Activated naive CD4-positive, alpha-beta T cell (primary cell): ENCODE data around the gene NOS3.

Experiments
- DNase-seq, 4 experiments: peaks; one replicate each; lab custom pipeline; 2025; lab: John Stamatoyannopoulos, UW

The NOS3 gene

DNA sequence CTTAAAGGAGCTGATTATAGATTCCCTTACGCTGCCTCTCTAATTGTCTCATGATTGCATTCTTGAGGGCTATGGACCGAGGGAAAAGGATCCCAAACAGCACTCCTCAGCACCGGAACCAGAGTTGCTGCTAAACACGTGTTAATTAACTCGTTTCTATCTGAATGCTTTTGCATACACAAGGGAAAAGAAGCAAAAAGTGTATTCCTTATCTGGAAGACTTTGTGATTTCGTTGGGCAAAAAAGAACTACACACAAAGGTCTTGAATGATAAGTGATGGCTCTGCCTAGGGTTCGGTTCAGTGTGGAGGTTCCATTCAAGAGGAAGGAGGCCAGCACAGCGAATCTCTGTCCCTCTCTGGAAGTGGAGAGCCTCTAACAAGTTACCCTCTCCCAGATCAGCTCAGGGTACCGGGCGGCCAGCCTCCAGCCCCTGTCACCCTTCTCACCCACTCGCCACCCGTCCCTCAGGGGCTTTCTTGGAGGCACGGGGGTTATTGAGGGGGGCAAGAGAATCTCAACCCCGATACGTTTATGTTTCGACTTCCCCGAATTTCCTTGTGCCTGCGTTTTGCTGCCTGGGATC, 68.1 kb downstream of the NOS3 start:
- DNase-seq, result no peak

DNA sequence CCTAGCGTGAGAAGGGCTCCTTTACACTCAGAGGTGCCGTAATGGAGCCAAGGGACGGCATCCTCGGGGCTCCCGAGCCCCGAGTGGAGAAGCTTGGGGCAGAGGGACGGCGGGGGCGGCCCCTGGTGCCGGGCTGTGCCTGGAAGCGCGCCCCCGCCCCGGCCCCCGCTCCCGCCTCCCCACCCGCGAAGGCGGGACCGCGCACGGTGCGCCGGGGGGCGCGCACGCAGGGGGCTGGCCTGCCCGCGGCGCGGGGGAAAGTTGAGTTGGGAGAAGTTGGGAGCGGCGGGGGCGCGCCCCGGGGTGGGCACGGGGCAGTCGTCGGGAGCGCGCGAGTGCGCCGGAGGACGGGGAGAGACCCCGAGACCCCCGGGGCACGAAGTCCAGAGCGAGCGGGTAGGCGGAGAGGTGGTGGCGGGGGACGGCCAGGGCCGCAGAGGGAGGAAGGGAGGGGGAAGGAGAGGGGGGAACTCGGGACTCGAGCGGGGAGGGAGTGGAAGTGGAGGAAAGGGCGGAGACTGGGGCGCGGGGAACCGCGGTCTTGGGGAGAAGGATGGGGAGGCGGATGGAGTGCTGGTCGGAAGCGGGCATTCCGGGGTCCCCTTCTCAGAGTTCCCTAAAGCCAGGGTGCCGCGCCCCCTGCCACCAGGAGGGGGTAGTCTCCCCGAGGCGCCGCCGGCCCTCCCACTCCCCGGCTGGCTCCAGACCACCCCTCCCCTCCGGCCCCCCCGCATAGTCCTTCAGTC, 68.7 kb downstream of the NOS3 start, which contains the start of gene SLC4A2:
Gene SLC4A2 (plus strand): TSS at position 223 of the 746 bp plus-strand sequence. CDS start 2,399 bp downstream, outside the sequence.
- DNase-seq, result peak; percentile 20 to 74 (median 28)

DNA sequence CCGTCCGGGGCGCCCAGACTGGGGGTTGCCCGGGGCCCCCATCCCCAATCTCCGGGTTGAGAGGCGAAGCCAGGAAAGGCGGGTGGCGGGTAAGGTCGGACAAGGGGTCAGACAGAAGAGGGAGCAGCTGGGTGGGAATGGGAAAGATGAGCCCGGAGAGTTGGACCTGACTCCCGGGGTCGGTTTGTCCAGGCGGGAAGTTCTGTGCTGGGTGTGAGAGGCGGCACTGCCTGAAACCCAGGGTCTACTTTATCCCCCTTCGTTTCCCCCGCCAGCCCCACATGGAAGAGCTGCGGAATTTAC, 69.2 kb downstream of the NOS3 start:
- DNase-seq, result no peak

DNA sequence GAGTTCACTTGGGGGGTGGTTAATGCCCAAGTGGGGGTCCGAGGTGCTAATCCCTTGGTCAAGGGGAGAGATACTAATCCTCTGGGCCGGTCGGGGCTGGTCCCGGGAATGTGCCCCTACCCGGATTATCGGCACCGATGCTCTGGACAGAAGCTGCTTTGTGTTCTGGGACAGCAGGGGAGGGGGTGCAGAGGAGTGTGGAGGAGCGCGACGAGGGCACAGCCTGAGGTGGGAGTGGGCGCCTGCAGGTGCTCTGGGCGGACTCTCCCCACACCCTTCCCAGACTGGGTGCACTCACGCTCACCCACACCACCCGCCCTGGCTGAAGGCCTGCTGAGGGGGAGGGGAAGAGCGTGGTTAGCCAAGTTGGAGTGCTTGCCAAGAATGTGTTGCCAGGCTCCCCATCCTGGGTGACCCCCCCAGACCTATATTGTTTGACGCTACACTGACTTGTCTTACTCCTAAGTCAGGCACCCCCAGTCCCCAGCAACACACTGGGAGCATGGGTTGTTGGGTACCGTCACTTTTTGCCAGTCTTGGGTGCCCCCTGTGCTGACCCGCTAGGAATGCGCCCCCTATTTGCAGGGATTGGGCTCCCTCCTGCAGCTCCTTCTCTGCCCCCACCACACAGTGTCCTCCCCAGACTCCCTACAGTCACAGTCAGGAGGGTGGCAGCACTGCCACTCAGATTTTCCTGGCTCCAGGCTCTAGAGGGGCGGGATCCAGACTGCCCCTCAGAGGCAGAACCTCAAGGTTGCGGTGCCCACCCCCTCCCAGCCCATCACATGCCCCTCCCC, 69.8 kb downstream of the NOS3 start:
- DNase-seq, result no peak

DNA sequence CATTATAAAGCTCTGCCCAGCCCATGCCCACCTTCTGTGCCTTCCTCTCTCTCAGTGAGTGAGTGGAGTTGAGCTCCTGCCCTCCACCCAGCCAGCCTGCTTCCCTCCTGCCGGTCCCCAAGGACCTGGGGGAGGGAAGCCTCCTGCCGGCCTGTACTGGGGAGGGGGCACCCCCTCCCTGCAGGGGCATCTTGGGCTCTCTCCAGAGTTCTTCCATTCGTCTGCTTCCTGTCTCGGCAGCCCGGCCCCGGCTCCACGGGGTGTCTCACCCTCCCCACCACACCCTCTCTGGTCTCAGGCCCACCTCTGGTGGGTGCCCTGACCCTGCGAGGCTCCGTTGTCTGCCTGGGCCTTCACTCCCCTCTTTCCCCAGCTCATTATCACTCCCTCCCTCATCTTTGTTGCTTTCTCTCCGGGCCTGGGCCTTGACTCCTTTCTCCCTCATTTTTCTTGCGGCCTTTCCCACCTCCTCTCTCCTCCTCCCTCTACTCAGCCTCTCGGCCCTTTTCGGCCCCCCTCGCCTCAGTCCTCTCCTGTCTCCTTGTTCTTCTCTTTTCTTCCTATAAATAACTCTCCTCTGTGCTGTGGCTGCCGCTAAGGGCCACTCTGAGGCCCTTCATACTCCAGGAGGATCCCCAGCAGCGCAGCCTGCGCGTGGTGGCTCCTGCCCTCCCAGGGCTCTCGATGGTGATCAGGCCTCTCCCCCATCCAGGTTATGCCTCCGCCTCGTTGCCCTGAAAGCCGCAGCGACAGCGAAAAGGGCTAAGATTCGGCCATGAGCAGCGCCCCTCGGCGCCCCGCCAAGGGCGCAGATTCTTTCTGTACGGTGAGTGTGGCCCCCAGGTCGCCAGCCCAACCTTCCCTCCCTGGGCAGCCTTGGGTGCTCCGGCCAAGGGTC, 70.6 kb downstream of the NOS3 start:
- DNase-seq, result no peak

DNA sequence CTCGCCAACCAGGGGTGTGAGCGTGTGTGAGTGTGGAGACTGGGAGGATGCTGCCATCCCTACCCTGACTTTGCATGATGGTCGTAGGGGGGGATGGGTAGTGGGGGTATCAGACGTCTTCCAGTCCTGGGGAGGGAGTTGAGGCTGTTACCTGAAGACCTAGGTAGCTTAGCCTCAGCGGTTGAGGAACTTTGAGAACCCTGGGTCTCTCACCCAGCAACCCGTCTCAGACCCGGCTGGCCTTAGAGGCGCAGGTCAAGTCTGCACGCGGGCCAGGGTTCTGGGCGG, 71.2 kb downstream of the NOS3 start:
- DNase-seq, result no peak

DNA sequence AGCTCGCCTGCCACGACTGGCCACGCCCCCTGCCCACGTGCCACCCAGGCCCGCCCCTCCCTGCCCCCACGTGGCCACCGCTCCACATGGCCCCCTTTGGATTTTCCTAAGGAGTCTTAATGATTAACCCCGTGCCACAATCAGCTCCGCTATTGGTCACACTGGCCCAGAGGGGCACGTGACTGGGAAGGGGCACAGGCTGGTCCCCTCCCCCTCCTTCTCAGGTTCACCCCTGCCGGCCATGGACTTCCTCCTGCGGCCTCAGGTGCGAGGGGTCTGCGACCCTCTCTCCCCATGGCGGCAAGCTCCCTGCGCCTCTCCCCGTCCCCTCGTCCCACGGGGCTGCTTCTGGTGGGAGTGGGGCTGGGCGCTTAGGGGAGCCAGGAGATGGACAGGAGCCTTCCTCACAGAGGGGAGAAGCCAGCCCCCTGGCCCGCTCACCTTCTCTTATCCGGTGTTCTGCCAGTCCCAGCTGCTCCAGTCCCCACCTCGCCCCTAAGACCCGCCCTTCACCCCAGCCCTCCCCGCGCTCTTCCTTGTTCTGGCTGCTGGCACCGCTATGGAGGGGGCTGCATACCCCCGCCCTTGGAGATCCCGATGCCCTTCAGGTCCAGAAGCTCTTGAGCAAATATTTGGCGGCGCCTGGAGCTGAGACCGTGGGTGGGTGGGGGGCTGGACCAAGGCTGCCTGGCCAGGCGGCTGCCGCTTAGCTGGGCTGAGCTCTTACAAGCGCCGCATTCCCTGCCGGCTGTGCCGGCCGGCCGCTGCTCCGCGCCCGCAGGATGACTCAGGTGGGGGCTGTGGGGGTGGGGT, 71.8 kb downstream of the NOS3 start:
- no peak for DNase-seq

DNA sequence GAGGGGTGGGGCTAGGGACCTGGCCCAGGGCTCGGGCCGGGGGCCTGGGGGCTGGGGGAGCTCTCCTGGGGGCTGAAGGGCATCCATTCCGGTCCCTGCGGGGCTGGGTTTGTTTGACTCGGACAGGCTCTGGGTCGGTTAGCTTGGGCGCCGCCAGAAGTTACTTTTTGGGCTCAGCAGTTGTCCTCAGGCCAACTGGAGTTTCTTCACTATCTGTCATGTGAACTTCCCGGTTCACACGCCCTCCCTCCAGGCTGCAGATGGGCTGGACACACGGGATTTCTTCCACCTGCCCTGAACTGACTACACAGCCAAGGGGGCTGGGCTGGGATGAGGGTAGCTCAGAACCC, 72.4 kb downstream of the NOS3 start:
- DNase-seq, result no peak
